Measurements from ENCODE around the gene PRORP.
A peak's percentile ranks its signal among the peaks of the same experiment; 100 is the strongest.
"Not testable (repeated sequence)": the region's sequence is repeated elsewhere in the genome, so short reads cannot be mapped to it uniquely, and the experiment has no call there.

Gene PRORP

GRCh38 chr14:35138585-35138984, 16.2 kb downstream of the PRORP start:
- DNase-seq (ENCODE audit: low spot score), result no peak

GRCh38 chr14:35140718-35141581, 18.6 kb downstream of the PRORP start:
- peak; percentile 31 for DNase-seq (ENCODE audit: low spot score)

- no peak for DNase-seq (ENCODE audit: low spot score)
These were observed 21.7 kb downstream of the PRORP start for GRCh38 chr14:35144029-35144428.

- DNase-seq (ENCODE audit: low spot score), result no peak
These were observed 24.4 kb downstream of the PRORP start for GRCh38 chr14:35146711-35147149.

GRCh38 chr14:35147186-35147585, 24.8 kb downstream of the PRORP start:
- no peak for DNase-seq (ENCODE audit: low spot score)

GRCh38 chr14:35147711-35148110, 25.4 kb downstream of the PRORP start:
- no peak for DNase-seq (ENCODE audit: low spot score)

GRCh38 chr14:35149239-35149638, 26.9 kb downstream of the PRORP start:
- DNase-seq (ENCODE audit: low spot score), result no peak

GRCh38 chr14:35152531-35152930, 30.2 kb downstream of the PRORP start:
- DNase-seq (ENCODE audit: low spot score), result not testable (repeated sequence)

- no peak for DNase-seq (ENCODE audit: low spot score)
These were observed 31.7 kb downstream of the PRORP start for GRCh38 chr14:35154016-35154415.

GRCh38 chr14:35155962-35156361, 33.6 kb downstream of the PRORP start:
- no peak for DNase-seq (ENCODE audit: low spot score)

GRCh38 chr14:35158491-35158890, 36.1 kb downstream of the PRORP start:
- no peak for DNase-seq (ENCODE audit: low spot score)

- DNase-seq (ENCODE audit: low spot score), result no peak
These were observed 36.8 kb downstream of the PRORP start for GRCh38 chr14:35158951-35159653.

GRCh38 chr14:35159742-35160409, 37.5 kb downstream of the PRORP start:
- DNase-seq (ENCODE audit: low spot score), result no peak

GRCh38 chr14:35161231-35161630, 38.9 kb downstream of the PRORP start:
- peak; percentile 39 for DNase-seq (ENCODE audit: low spot score)

- DNase-seq (ENCODE audit: low spot score), result no peak
These were observed 41.0 kb downstream of the PRORP start for GRCh38 chr14:35163384-35163783.

GRCh38 chr14:35164849-35165248, 42.5 kb downstream of the PRORP start:
- DNase-seq (ENCODE audit: low spot score), result no peak

GRCh38 chr14:35167496-35167895, 45.1 kb downstream of the PRORP start:
- DNase-seq (ENCODE audit: low spot score), result no peak

Data from CD4-positive, alpha-beta T cell treated with Interleukin-6 at 100 ng/mL for 8 hours (primary cell).